H1 (cell line): ENCODE results near the gene TMEM120B. TPM values are rescaled to one million over a fixed set of nuclear protein-coding genes. Genes with fewer than 3 reads are reported as not detected.

Source experiments
- CTCF ChIA-PET: fragments of 300-600 bp; sonication (Branson Sonifier 250); formaldehyde crosslinking; loops from one replicate; lab custom pipeline; 2021; ENCODE audit not compliant: partially characterized antibody; lab: Charles Lee
- POLR2A ChIA-PET: fragments of 300-600 bp; sonication (Branson Sonifier 250); formaldehyde crosslinking; loops from one replicate; lab custom pipeline; 2021; ENCODE audit warnings: inconsistent platforms; ENCODE audit not compliant: partially characterized antibody; lab: Charles Lee
- DNase-seq, 2 experiments: peaks; one replicate each; pipeline versions ENCODE4 v3.0.0 to v3.0.0-alpha.2; 2010 to 2022; ENCODE audit warnings: low spot score in 2 of 2, low read depth in 1 of 2, mixed read lengths in 1 of 2
- FAIRE-seq: peaks from 2 replicates; lab custom pipeline; 2011; peaks lifted over from hg19 to GRCh38; lab: Jason Lieb, UNC
- H2AFZ ChIP-seq: 2 replicates; pipeline ENCODE4 v1.8.1; 2012; ENCODE audit warnings: low read length, inconsistent platforms
- H2AK5ac ChIP-seq: 2 replicates; pipeline ENCODE4 v1.6.1; 2013; ENCODE audit warnings: low read depth, low read length
- H2BK120ac ChIP-seq: replicated peaks from 2 replicates; pipeline ENCODE3; 2013; ENCODE audit warnings: low read depth, low read length, inconsistent platforms
- H2BK12ac ChIP-seq: 2 replicates; pipeline ENCODE4 v1.6.1; 2013; ENCODE audit warnings: low read depth, low read length
- H2BK15ac ChIP-seq: 2 replicates; pipeline ENCODE4 v1.6.1; 2013; ENCODE audit warnings: low read length
- H2BK20ac ChIP-seq: 2 replicates; pipeline ENCODE4 v1.6.1; 2013; ENCODE audit warnings: low read length
- H2BK5ac ChIP-seq: 2 replicates; pipeline ENCODE4 v1.6.1; 2013; ENCODE audit warnings: low read depth, low read length
- H3K14ac ChIP-seq: 2 replicates; pipeline ENCODE4 v1.6.1; 2013; ENCODE audit warnings: inconsistent platforms; ENCODE audit not compliant: insufficient read length
- H3K18ac ChIP-seq: 2 replicates; pipeline ENCODE4 v1.6.1; 2013; ENCODE audit warnings: low read length; ENCODE audit errors: extremely low read depth
- H3K23ac ChIP-seq: 2 replicates; pipeline ENCODE4 v1.6.1; 2013; ENCODE audit warnings: inconsistent platforms; ENCODE audit not compliant: insufficient read length
- H3K23me2 ChIP-seq: 2 replicates; pipeline ENCODE4 v1.6.1; 2013; ENCODE audit warnings: low read depth, low read length
- H3K27ac ChIP-seq: 2 replicates; pipeline ENCODE4 v1.6.1; 2011; ENCODE audit warnings: low read depth, low read length, inconsistent platforms
- H3K27me3 ChIP-seq, 4 experiments: replicated peaks in 1 of 4; 1 replicate in 1 of 4; 2 replicates in 3 of 4; pipeline versions ENCODE4 v1.6.1 to v1.8.1; 2011 to 2013; ENCODE audit warnings: low read length in 3 of 4, mild to moderate bottlenecking in 3 of 4, inconsistent platforms in 2 of 4, mixed read lengths in 2 of 4, moderate library complexity in 1 of 4; ENCODE audit not compliant: control insufficient read depth in 3 of 4, insufficient read depth in 3 of 4; ENCODE audit errors: extremely low read depth in 1 of 4
- H3K36me3 ChIP-seq, 4 experiments: 2 replicates each; pipeline versions ENCODE4 v1.6.1 to v1.8.1; 2011 to 2013; ENCODE audit warnings: mild to moderate bottlenecking in 4 of 4, low read length in 3 of 4, moderate library complexity in 2 of 4, control low read depth in 1 of 4, inconsistent platforms in 1 of 4; ENCODE audit not compliant: insufficient read depth in 4 of 4, control insufficient read depth in 2 of 4
- H3K4ac ChIP-seq: replicated peaks from 2 replicates; pipeline ENCODE3; 2013; ENCODE audit warnings: low read length, low read depth, mixed read lengths, inconsistent platforms; ENCODE audit not compliant: insufficient read length
- H3K4me1 ChIP-seq, 4 experiments: replicated peaks in 1 of 4; 1 replicate in 1 of 4; 2 replicates in 3 of 4; pipeline versions ENCODE4 v1.6.1 to v1.8.1; 2011 to 2013; ENCODE audit warnings: low read length in 3 of 4, inconsistent platforms in 2 of 4, mixed read lengths in 1 of 4; ENCODE audit not compliant: insufficient read depth in 4 of 4, control insufficient read depth in 3 of 4
- H3K4me2 ChIP-seq, 2 experiments: 2 replicates each; pipeline versions ENCODE4 v1.6.1 to v1.8.1; 2011 to 2013; ENCODE audit warnings: low read depth in 2 of 2, low read length in 2 of 2, control low read depth in 1 of 2, inconsistent platforms in 1 of 2, mild to moderate bottlenecking in 1 of 2; ENCODE audit not compliant: insufficient read depth in 1 of 2
- H3K4me3 ChIP-seq, 4 experiments: fragments of 200-600, 300-600 bp in 1 of 4; sonication (generic), shearing (Covaris generic), sonication (Bioruptor Twin) in 1 of 4; 2 replicates each; pipeline versions ENCODE4 v1.5.1 to v1.8.1; 2011 to 2016; ENCODE audit warnings: low read length in 4 of 4, low read depth in 3 of 4, control low read depth in 2 of 4, inconsistent platforms in 2 of 4, mild to moderate bottlenecking in 2 of 4, mixed read lengths in 1 of 4, moderate library complexity in 1 of 4; ENCODE audit not compliant: insufficient read depth in 2 of 4; ENCODE audit errors: extremely low read depth in 1 of 4
- H3K56ac ChIP-seq: replicated peaks from 2 replicates; pipeline ENCODE3; 2013; ENCODE audit warnings: low read depth, mild to moderate bottlenecking, mixed read lengths, low read length, inconsistent platforms; ENCODE audit not compliant: insufficient read length
- H3K79me1 ChIP-seq: 2 replicates; pipeline ENCODE4 v1.6.1; 2013; ENCODE audit warnings: low read depth, low read length, control low read depth
- H3K79me2 ChIP-seq, 2 experiments: 2 replicates each; pipeline versions ENCODE4 v1.6.1 to v1.8.1; 2012 to 2013; ENCODE audit warnings: low read length in 2 of 2, mild to moderate bottlenecking in 2 of 2, inconsistent platforms in 1 of 2; ENCODE audit not compliant: insufficient read depth in 2 of 2, control insufficient read depth in 1 of 2
- H3K9ac ChIP-seq, 4 experiments: replicated peaks in 1 of 4; 1 replicate in 1 of 4; 2 replicates in 3 of 4; pipeline versions ENCODE4 v1.6.1 to v1.8.1; 2011 to 2013; ENCODE audit warnings: low read depth in 3 of 4, low read length in 3 of 4, control low read depth in 2 of 4, mild to moderate bottlenecking in 2 of 4, moderate library complexity in 2 of 4, inconsistent platforms in 1 of 4; ENCODE audit errors: extremely low read depth in 1 of 4
- H3K9me3 ChIP-seq, 2 experiments: 2 replicates each; pipeline versions ENCODE4 v1.6.1 to v1.8.1; 2012 to 2013; ENCODE audit warnings: mild to moderate bottlenecking in 2 of 2, moderate library complexity in 2 of 2, control low read depth in 1 of 2, inconsistent platforms in 1 of 2, low read depth in 1 of 2, low read length in 1 of 2, mixed read lengths in 1 of 2; ENCODE audit not compliant: insufficient read depth in 2 of 2
- H4K20me1 ChIP-seq, 2 experiments: replicated peaks in 1 of 2; 2 replicates each; pipeline versions ENCODE3 to v1.8.1; 2011 to 2013; ENCODE audit warnings: inconsistent platforms in 2 of 2, low read length in 2 of 2, mild to moderate bottlenecking in 1 of 2; ENCODE audit not compliant: insufficient read depth in 2 of 2, control insufficient read depth in 1 of 2
- H4K5ac ChIP-seq: 2 replicates; pipeline ENCODE4 v1.6.1; 2013; ENCODE audit warnings: low read length, low read depth, mixed read lengths, inconsistent platforms; ENCODE audit not compliant: insufficient read length
- H4K8ac ChIP-seq: 2 replicates; pipeline ENCODE4 v1.8.0; 2013; ENCODE audit warnings: mild to moderate bottlenecking, moderate library complexity, low read length, inconsistent platforms; ENCODE audit not compliant: insufficient read depth; ENCODE audit errors: extremely low read depth
- H4K91ac ChIP-seq: replicated peaks from 2 replicates; pipeline ENCODE3; 2013; ENCODE audit warnings: low read length, mixed read lengths, inconsistent platforms; ENCODE audit not compliant: insufficient read length
- HDAC6 ChIP-seq: IDR thresholded peaks from one replicate; pipeline ENCODE4 v1.7.1; 2012; ENCODE audit warnings: low read depth, mild to moderate bottlenecking, inconsistent platforms, low read length, moderate library complexity
- NANOG ChIP-seq: IDR thresholded peaks from 2 replicates; pipeline ENCODE4 v1.6.1; 2011; ENCODE audit warnings: low read length, low read depth, mild to moderate bottlenecking, inconsistent platforms; ENCODE audit not compliant: insufficient read depth, poor library complexity, severe bottlenecking
- POLR2A ChIP-seq, 2 experiments: IDR thresholded peaks; 1 replicate in 1 of 2; 2 replicates in 1 of 2; pipeline ENCODE4 v1.6.1; 2011; ENCODE audit warnings: low read depth in 2 of 2, low read length in 2 of 2, mild to moderate bottlenecking in 2 of 2; ENCODE audit errors: control extremely low read depth in 1 of 2
- RAD21 ChIP-seq, 2 experiments: IDR thresholded peaks in 1 of 2; conservative IDR thresholded peaks in 1 of 2; 2 replicates each; pipeline ENCODE4 v1.6.1; 2011; ENCODE audit warnings: low read depth in 2 of 2, low read length in 2 of 2, improper control_type of control experiment in 1 of 2, inconsistent platforms in 1 of 2, mild to moderate bottlenecking in 1 of 2, moderate library complexity in 1 of 2
- RFX5 ChIP-seq: IDR thresholded peaks from 2 replicates; pipeline ENCODE4 v1.6.1; 2011; ENCODE audit warnings: low read depth, low read length, improper control_type of control experiment, borderline replicate concordance
- SIN3A ChIP-seq, 2 experiments: IDR thresholded peaks in 1 of 2; conservative IDR thresholded peaks in 1 of 2; 2 replicates each; pipeline ENCODE4 v1.6.1; 2011 to 2012; ENCODE audit warnings: low read length in 2 of 2, improper control_type of control experiment in 1 of 2, low read depth in 1 of 2, mild to moderate bottlenecking in 1 of 2
- SP1 ChIP-seq: IDR thresholded peaks from 2 replicates; pipeline ENCODE4 v1.6.1; 2011; ENCODE audit warnings: low read depth, low read length
- SUZ12 ChIP-seq: fragments of 200-600 bp; sonication (generic); IDR thresholded peaks from 2 replicates; pipeline ENCODE4 v1.6.1; 2012; ENCODE audit warnings: mild to moderate bottlenecking, inconsistent platforms, low read length, moderate library complexity, mixed read lengths
- TAF7 ChIP-seq: optimal IDR thresholded peaks from 2 replicates; pipeline ENCODE3; 2011; ENCODE audit warnings: low read depth, mild to moderate bottlenecking, inconsistent platforms, low read length, moderate library complexity, borderline replicate concordance
- TBP ChIP-seq: IDR thresholded peaks from 2 replicates; pipeline ENCODE4 v1.6.1; 2011; ENCODE audit warnings: low read depth, low read length, improper control_type of control experiment
- WGBS, 2 experiments: shearing (Covaris generic) in 1 of 2; methylation state at CpG; one replicate each; pipeline versions ENCODE4 v1.1.6 to v1.1.7; 2013 to 2015; ENCODE audit warnings: low lambda C conversion rate in 2 of 2, mixed read lengths in 2 of 2, inconsistent platforms in 1 of 2, low coverage in 1 of 2, missing lambda C conversion rate in 1 of 2; ENCODE audit not compliant: insufficient replicate concordance in 2 of 2, insufficient coverage in 1 of 2, insufficient read length in 1 of 2; ENCODE audit errors: extremely low coverage in 1 of 2, missing lambda C conversion rate in 1 of 2; 5-methylcytosine and 5-hydroxymethylcytosine counted together
- polyA plus RNA-seq, 7 experiments: library from polyadenylated mRNA; depleted of rRNA in 3 of 7; stranded (reverse) in 5 of 7; unstranded in 2 of 7; fragments of >200 nt in 5 of 7; fragments of 200-250 nt in 2 of 7; gene quantifications; 1 replicate in 5 of 7; 2 replicates in 1 of 7; 4 replicates in 1 of 7; pipeline versions ENCODE4 v1.2.1 to v1.2.3, GENCODE V29; 2011 to 2013; ENCODE audit warnings: missing spikeins in 2 of 7, mixed read lengths in 2 of 7
- total RNA-seq: library from RNA; stranded (reverse); fragmentation: NEBNext Ultra II Directional; extraction: Animal tissue kit (Norgen Biotek cat#: 25700); gene quantifications from 2 replicates; pipeline ENCODE4 v1.2.1, GENCODE V29; 2021

The TMEM120B gene
- total and polyA plus RNA-seq, 2 of the 8 experiments (the other 6 are each of a cell fraction or from before 2014, with no cell fraction given): 22.0 to 29.1 TPM

GRCh38 chr12:121753844-121754264 lies 41.3 kb downstream of the TMEM120B start:
- Histone ChIP-seq H2AFZ (no peak overlapping the region), H3K14ac (no peak overlapping the region)
- FAIRE-seq: no peak
- CTCF ChIA-PET: no interaction called here
- TF ChIP-seq RAD21 (IDR thresholded peaks at IDR 0.05 in 1 of 2, conservative IDR thresholded peaks at IDR 0.05 in 1 of 2; ENCODE audit: low read depth in 2 of 2, low read length in 2 of 2): no peak
- no peak for TF ChIP-seq TAF7
- no peak for TF ChIP-seq POLR2A (IDR thresholded peaks at IDR 0.05; ENCODE audit: control extremely low read depth in 1 of 2, low read depth in 2 of 2, low read length in 2 of 2)
- no peak for TF ChIP-seq SUZ12
- TF ChIP-seq TBP: no peak
- TF ChIP-seq NANOG: no peak
- no peak for TF ChIP-seq SP1
- no peak for TF ChIP-seq HDAC6
- no peak for TF ChIP-seq SIN3A (conservative IDR thresholded peaks at IDR 0.05 in 1 of 2, IDR thresholded peaks at IDR 0.05 in 1 of 2; ENCODE audit: low read depth in 1 of 2, low read length in 2 of 2)
- no peak for TF ChIP-seq RFX5
- TF ChIP-seq, all 59 proteins: peak for 0
- no peak overlapping the region for H3K23ac ChIP-seq
- H3K79me1 ChIP-seq: no peaks in the 10 kb centered on the region
- no peak overlapping the region for H3K56ac ChIP-seq
- POLR2A ChIA-PET: no interaction called here
- 87% methylated on average over 12 of the region's 12 CpGs; no CpG with 5 or more reads in 1 of the 2 experiments for WGBS, 2 experiments
- no peaks in the 10 kb centered on the region for H3K79me2 ChIP-seq
- no peaks in the 10 kb centered on the region for H3K4me1 ChIP-seq
- no peak overlapping the region for H2BK120ac ChIP-seq
- no peak overlapping the region for H2AK5ac ChIP-seq
- H3K9ac ChIP-seq: no peak overlapping the region
- H2BK20ac ChIP-seq: no peak overlapping the region
- peaks cover 0 to 10% of the 10 kb centered on the region in 2 experiments for H4K20me1 ChIP-seq
- H3K9me3 ChIP-seq: no peaks in the 10 kb centered on the region
- no peak overlapping the region for H2BK15ac ChIP-seq
- H3K4me2 ChIP-seq: no peak overlapping the region
- H3K36me3 ChIP-seq: peaks cover 0 to 31% (median 6%) of the 10 kb centered on the region in 4 experiments; a peak in 4 of 8 replicates
- H3K4ac ChIP-seq: no peak overlapping the region
- no peak for DNase-seq
- H3K27me3 ChIP-seq: no peaks in the 10 kb centered on the region
- H3K18ac ChIP-seq: no peak overlapping the region
- H4K5ac ChIP-seq: no peak overlapping the region
- H3K4me3 ChIP-seq: no peak overlapping the region
- H3K27ac ChIP-seq: no peak overlapping the region
- no peak overlapping the region for H4K91ac ChIP-seq
- H2BK5ac ChIP-seq: no peak overlapping the region
- no peak overlapping the region for H4K8ac ChIP-seq
- no peak overlapping the region for H2BK12ac ChIP-seq
- H3K23me2 ChIP-seq: peaks cover 10% of the 10 kb centered on the region; the same call in 1 of the 2 replicates
